Loucy (cell line): ENCODE results near the gene PELO.

Source experiments
- H2AFZ ChIP-seq: fragments of 200-600 bp; sonication (generic); 2 replicates; pipeline ENCODE4 v1.6.0; 2016; ENCODE audit warnings: antibody characterized with exemption, mild to moderate bottlenecking, low read length, moderate library complexity
- H3F3A ChIP-seq: fragments of 200-600 bp; 2 replicates; pipeline ENCODE4 v1.6.0; 2016; ENCODE audit warnings: antibody characterized with exemption, low read depth, mild to moderate bottlenecking
- H3K27me3 ChIP-seq: fragments of 200-600 bp; sonication (generic); 2 replicates; pipeline ENCODE4 v1.6.1; 2014; ENCODE audit warnings: low read length, mild to moderate bottlenecking; ENCODE audit not compliant: insufficient read depth, poor library complexity, severe bottlenecking
- H3K36me3 ChIP-seq: fragments of 200-600 bp; sonication (generic); 2 replicates; pipeline ENCODE4 v1.6.1; 2016; ENCODE audit warnings: low read length; ENCODE audit not compliant: insufficient read depth
- H3K4me1 ChIP-seq: fragments of 200-600 bp; sonication (generic); 2 replicates; pipeline ENCODE4 v1.5.1; 2014; ENCODE audit warnings: low read length, mild to moderate bottlenecking; ENCODE audit not compliant: insufficient read depth, poor library complexity, severe bottlenecking
- H3K4me2 ChIP-seq: fragments of 200-600 bp; sonication (generic); 2 replicates; pipeline ENCODE4 v1.6.0; 2014; ENCODE audit warnings: antibody characterized with exemption, low read length, low read depth, mild to moderate bottlenecking; ENCODE audit not compliant: poor library complexity, severe bottlenecking
- H3K4me3 ChIP-seq: fragments of 200-600 bp; sonication (generic); 2 replicates; pipeline ENCODE4 v1.5.1; 2014; ENCODE audit warnings: low read length, mild to moderate bottlenecking, mixed read lengths; ENCODE audit not compliant: poor library complexity, severe bottlenecking
- H3K79me2 ChIP-seq: fragments of 200-600 bp; sonication (generic); 2 replicates; pipeline ENCODE4 v1.6.1; 2014; ENCODE audit warnings: low read length; ENCODE audit not compliant: insufficient read depth
- H3K9ac ChIP-seq: fragments of 200-600 bp; sonication (generic); 2 replicates; pipeline ENCODE4 v1.6.0; 2014; ENCODE audit warnings: mild to moderate bottlenecking, low read depth, low read length, moderate library complexity; ENCODE audit not compliant: poor library complexity, severe bottlenecking
- H3K9me2 ChIP-seq: fragments of 200-600 bp; sonication (generic); replicated peaks from 2 replicates; pipeline ENCODE4 v1.6.1; 2016; ENCODE audit warnings: low read depth, low read length, mixed read lengths
- H3K9me3 ChIP-seq: fragments of 200-600 bp; sonication (generic); 2 replicates; pipeline ENCODE4 v1.6.1; 2014; ENCODE audit warnings: mild to moderate bottlenecking, antibody characterized with exemption, low read length, low read depth; ENCODE audit not compliant: insufficient read depth
- H4K20me1 ChIP-seq: fragments of 200-600 bp; sonication (generic); 2 replicates; pipeline ENCODE4 v1.6.0; 2014; ENCODE audit warnings: antibody characterized with exemption, low read length, mild to moderate bottlenecking; ENCODE audit not compliant: insufficient read depth, poor library complexity, severe bottlenecking
- CTCF ChIP-seq: fragments of 200-600 bp; sonication (generic); conservative IDR thresholded peaks from 2 replicates; pipeline ENCODE4 v1.5.1; 2014; ENCODE audit warnings: mild to moderate bottlenecking, antibody characterized with exemption, low read length
- EZH2phosphoT487 ChIP-seq: fragments of 200-600 bp; IDR thresholded peaks from 2 replicates; pipeline ENCODE4 v1.6.1; 2018; ENCODE audit warnings: antibody characterized with exemption, mild to moderate bottlenecking, moderate library complexity, borderline replicate concordance

The PELO gene

DNA sequence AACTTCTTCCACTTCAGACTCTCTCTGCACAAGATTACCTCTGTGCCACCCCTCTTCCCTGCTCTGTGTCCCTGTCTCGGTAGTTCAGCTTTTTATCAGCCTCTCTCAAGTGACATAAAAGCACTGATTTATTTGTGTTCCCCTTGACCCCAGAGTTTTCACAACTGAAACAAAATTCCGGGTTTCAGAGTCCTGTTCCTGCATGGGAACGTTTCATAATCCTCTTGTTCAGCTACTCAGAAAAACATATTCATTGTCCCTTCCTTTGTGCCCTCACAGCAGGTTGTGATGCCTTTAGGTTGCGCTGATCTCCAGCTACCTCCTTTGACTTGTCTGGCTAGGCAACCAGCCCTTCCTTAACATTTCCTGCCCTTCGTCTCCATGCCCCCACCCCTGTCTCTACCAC, 13.7 kb upstream of the PELO start:
- no peaks in the 10 kb centered on the region for H3K9me2 ChIP-seq
- H3K4me1 ChIP-seq = peaks cover 41% of the 10 kb centered on the region
- no peaks in the 10 kb centered on the region for H3K27me3 ChIP-seq
- no peaks in the 10 kb centered on the region for H4K20me1 ChIP-seq
- no peak overlapping the region for H3K9ac ChIP-seq
- H3K36me3 ChIP-seq = no peaks in the 10 kb centered on the region
- no peaks in the 10 kb centered on the region for H3K79me2 ChIP-seq
- H3K9me3 ChIP-seq = no peaks in the 10 kb centered on the region
- no peak overlapping the region for H3K4me2 ChIP-seq
- no peaks in the 10 kb centered on the region for H3F3A ChIP-seq
- no peak overlapping the region for H3K4me3 ChIP-seq
- no peak overlapping the region for H2AFZ ChIP-seq
- TF ChIP-seq CTCF (no peak), EZH2phosphoT487 (no peak)

DNA sequence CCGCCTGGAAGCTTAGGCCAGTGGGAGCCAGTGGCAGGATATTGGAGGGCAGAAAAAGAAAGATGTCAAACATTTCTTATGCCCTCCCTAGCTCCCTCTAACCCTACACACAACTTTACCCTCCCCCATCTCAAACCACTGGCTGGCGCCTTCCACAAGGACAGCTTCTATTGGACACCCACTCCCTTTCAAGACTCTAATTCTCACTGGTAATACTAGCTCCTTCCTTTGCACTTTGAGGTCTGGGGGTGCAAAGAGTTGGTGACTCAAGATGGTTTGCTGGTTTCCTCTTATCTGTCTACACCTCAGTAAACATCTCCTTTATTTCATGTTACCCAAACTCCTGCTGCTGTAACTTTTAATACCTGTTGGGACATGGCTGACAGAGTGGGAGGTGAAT, 11.6 kb upstream of the PELO start:
- Histone ChIP-seq H3K4me3 (no peak overlapping the region), H2AFZ (no peak overlapping the region), H3K79me2 (no peaks in the 10 kb centered on the region), H3F3A (no peaks in the 10 kb centered on the region), H3K27me3 (no peaks in the 10 kb centered on the region), H3K9me3 (no peaks in the 10 kb centered on the region), H3K4me2 (peak overlapping the region; percentile 12), H3K4me1 (peaks cover 40% of the 10 kb centered on the region), H3K9me2 (no peaks in the 10 kb centered on the region), H4K20me1 (no peaks in the 10 kb centered on the region), H3K36me3 (no peaks in the 10 kb centered on the region), H3K9ac (no peak overlapping the region)
- TF ChIP-seq CTCF (no peak), EZH2phosphoT487 (no peak)

- no peak overlapping the region for H3K4me2 ChIP-seq
Observed at GRCh38 chr5:52777186-52777585, 10.5 kb upstream of the PELO start.

More at GRCh38 chr5:52777186-52777585, 10.5 kb upstream of the PELO start:
- Histone ChIP-seq H3K9me3 (no peaks in the 10 kb centered on the region), H3K9ac (no peak overlapping the region), H3K4me1 (peaks cover 29% of the 10 kb centered on the region), H4K20me1 (no peaks in the 10 kb centered on the region), H3K27me3 (no peaks in the 10 kb centered on the region), H3K36me3 (no peaks in the 10 kb centered on the region), H3K9me2 (no peaks in the 10 kb centered on the region), H3F3A (no peaks in the 10 kb centered on the region), H3K4me3 (no peak overlapping the region), H3K79me2 (no peaks in the 10 kb centered on the region), H2AFZ (no peak overlapping the region)
- TF ChIP-seq EZH2phosphoT487 (no peak), CTCF (no peak)
